ENCODE results near the gene CSNK1D. TPM values are rescaled to one million over a fixed set of nuclear protein-coding genes. Genes with fewer than 3 reads are reported as not detected.
A peak's percentile ranks its signal among the peaks of the same experiment; 100 is the strongest.

Gene CSNK1D
- total RNA-seq, 1 experiment from 2014 or later = 111 TPM

- H3K9me3 Mint-ChIP-seq = no peaks in the 10 kb centered on the region
- H3K4me3 Mint-ChIP-seq = peak overlapping the region; percentile 35; the same call in 1 of the 2 replicates
- peak; percentile 13 for ATAC-seq
- TF ChIP-seq ETV6 (CRISPR knock-in tag; IDR thresholded peaks at IDR 0.05) = peak; percentile 41; the same call in 1 of the 2 replicates
- peak; percentile 52 for TF ChIP-seq GABPB1 (CRISPR knock-in tag; IDR thresholded peaks at IDR 0.05)
- 0 out of 2 replicates have a peak, but pooled peaks have one; percentile 29 for TF ChIP-seq ZBTB43 (CRISPR knock-in tag; IDR thresholded peaks at IDR 0.05)
- TF ChIP-seq FOXP4 (CRISPR knock-in tag; IDR thresholded peaks at IDR 0.05) = no peak
- no peak for TF ChIP-seq AR (CRISPR knock-in tag; IDR thresholded peaks at IDR 0.05)
- no peak overlapping the region for H3K27ac Mint-ChIP-seq
- no peaks in the 10 kb centered on the region for H3K36me3 Mint-ChIP-seq
- DNase-seq (ENCODE audit: low spot score) = peak; percentile 61
- H3K27me3 Mint-ChIP-seq (ENCODE audit: low read depth) = peaks cover 30% of the 10 kb centered on the region
- H3K4me1 Mint-ChIP-seq = peaks cover 6% of the 10 kb centered on the region
- ChIA-PET POLR2A (interaction anchor here (1.2 kb wide), 1 partner anchor 10 kb away, joined by 4 read pairs; no protein-coding TSS in a partner anchor), CTCF (interaction anchor here (0.5 to 1.5 kb wide), 6 partner anchors 9 to 212 kb away, joined by 3 to 4 read pairs (median 3); partner anchors contain the start of gene DCXR)
Observed at GRCh38 chr17:82231562-82232321, 41.8 kb downstream of the CSNK1D start.

- ChIA-PET POLR2A (interaction anchor here (1.2 kb wide), 1 partner anchor 10 kb away, joined by 4 read pairs; no protein-coding TSS in a partner anchor), CTCF (interaction anchor here (0.7 to 1.5 kb wide), 5 partner anchors 10 to 211 kb away, joined by 3 to 4 read pairs (median 3); partner anchors contain the start of gene DCXR)
- Mint-ChIP-seq H3K27me3 (ENCODE audit: low read depth) (peaks cover 30% of the 10 kb centered on the region), H3K36me3 (no peaks in the 10 kb centered on the region), H3K4me3 (0 out of 2 replicates have a peak overlapping the region, but pooled peaks have one; percentile 35), H3K27ac (no peak overlapping the region), H3K9me3 (no peaks in the 10 kb centered on the region), H3K4me1 (peaks cover 6% of the 10 kb centered on the region)
- no peak; the same call in 1 of the 2 replicates for ATAC-seq
- TF ChIP-seq RORB (CRISPR knock-in tag; IDR thresholded peaks at IDR 0.05) (no peak), E2F4 (CRISPR knock-in tag; IDR thresholded peaks at IDR 0.05; ENCODE audit: borderline replicate concordance, low read depth) (no peak), CTCF (IDR thresholded peaks at IDR 0.05) (no peak; the same call in 1 of the 2 replicates), SMAD3 (CRISPR knock-in tag; IDR thresholded peaks at IDR 0.05; ENCODE audit: borderline replicate concordance) (no peak), MXD4 (CRISPR knock-in tag; IDR thresholded peaks at IDR 0.05; ENCODE audit: borderline replicate concordance) (no peak), NR3C1 (CRISPR knock-in tag; conservative IDR thresholded peaks at IDR 0.05; ENCODE audit: low read depth) (no peak), STAT6 (CRISPR knock-in tag; conservative IDR thresholded peaks at IDR 0.05; ENCODE audit: low read depth) (no peak), SOX15 (CRISPR knock-in tag; IDR thresholded peaks at IDR 0.05) (no peak)
- no peak for DNase-seq (ENCODE audit: low spot score)
Observed at GRCh38 chr17:82231312-82231561, 42.3 kb downstream of the CSNK1D start.
